Fibroblast of lung (primary cell): ENCODE measurements around the gene MYOZ1. TPM values are rescaled to one million over a fixed set of nuclear protein-coding genes. Genes with fewer than 3 reads are reported as not detected.
"Not testable (repeated sequence)": the region's sequence is repeated elsewhere in the genome, so short reads cannot be mapped to it uniquely, and the experiment has no call there.

Source experiments
- DNase-seq, 2 donors: peaks; one replicate each; pipeline versions ENCODE4 v3.0.0 to v3.0.0-alpha.2; 2010; ENCODE audit warnings: low read depth in 2 of 2
- H2AFZ ChIP-seq: 2 replicates; pipeline ENCODE4 v1.5.1; 2012; ENCODE audit warnings: low read length, control low read depth, inconsistent platforms
- H3K27ac ChIP-seq: 2 replicates; pipeline ENCODE4 v1.5.1; 2011; ENCODE audit warnings: low read length, control low read depth; ENCODE audit not compliant: insufficient read depth
- H3K27me3 ChIP-seq: 2 replicates; pipeline ENCODE4 v1.5.1; 2011; ENCODE audit warnings: mild to moderate bottlenecking, low read length; ENCODE audit not compliant: control insufficient read depth, insufficient read depth
- H3K36me3 ChIP-seq: 2 replicates; pipeline ENCODE4 v1.5.1; 2011; ENCODE audit warnings: low read length; ENCODE audit not compliant: control insufficient read depth, insufficient read depth
- H3K4me1 ChIP-seq: 2 replicates; pipeline ENCODE4 v1.5.1; 2011; ENCODE audit warnings: low read length; ENCODE audit not compliant: control insufficient read depth, insufficient read depth; ENCODE audit errors: extremely low read depth
- H3K4me2 ChIP-seq: 2 replicates; pipeline ENCODE4 v1.5.1; 2011; ENCODE audit warnings: low read length, control low read depth; ENCODE audit not compliant: insufficient read depth; ENCODE audit errors: extremely low read depth
- H3K4me3 ChIP-seq, 4 experiments: fragments of 200-600 bp in 1 of 4; sonication (generic) in 1 of 4; replicated peaks in 1 of 4; 2 replicates each; pipeline ENCODE4 v1.5.1; 2011 to 2016; ENCODE audit warnings: low read length in 4 of 4, low read depth in 3 of 4, mild to moderate bottlenecking in 3 of 4, control low read depth in 2 of 4, inconsistent platforms in 1 of 4, mixed read lengths in 1 of 4; ENCODE audit not compliant: insufficient read depth in 1 of 4; ENCODE audit errors: control extremely low read depth in 1 of 4
- H3K79me2 ChIP-seq: 2 replicates; pipeline ENCODE4 v1.5.1; 2012; ENCODE audit warnings: mild to moderate bottlenecking, low read length, inconsistent platforms; ENCODE audit not compliant: control insufficient read depth, insufficient read depth
- H3K9ac ChIP-seq: 2 replicates; pipeline ENCODE4 v1.5.1; 2011; ENCODE audit warnings: mild to moderate bottlenecking, low read length, control low read depth; ENCODE audit not compliant: insufficient read depth
- H3K9me3 ChIP-seq: 2 replicates; pipeline ENCODE4 v1.5.1; 2012; ENCODE audit warnings: low read depth, low read length; ENCODE audit not compliant: control insufficient read depth, insufficient read depth
- H4K20me1 ChIP-seq: 2 replicates; pipeline ENCODE4 v1.5.1; 2011; ENCODE audit warnings: low read length; ENCODE audit not compliant: control insufficient read depth, insufficient read depth; ENCODE audit errors: extremely low read depth
- polyA plus RNA-seq, 2 donors: library from polyadenylated mRNA; depleted of rRNA in 1 of 2; stranded (reverse) in 1 of 2; unstranded in 1 of 2; fragments of >200 nt; gene quantifications; 2 replicates each; pipeline ENCODE4 v1.2.1, GENCODE V29; 2011 to 2012; ENCODE audit warnings: missing spikeins in 1 of 2
- total RNA-seq: library from RNA; depleted of rRNA; stranded (reverse); fragments of >200 nt; gene quantifications from 2 replicates; pipeline ENCODE4 v1.2.1, GENCODE V29; 2014

MYOZ1 gene
- total and polyA plus RNA-seq, 2 donors (not counting 1 experiment from before 2014, with no cell fraction given), result 0.12 to 0.17 TPM

DNA sequence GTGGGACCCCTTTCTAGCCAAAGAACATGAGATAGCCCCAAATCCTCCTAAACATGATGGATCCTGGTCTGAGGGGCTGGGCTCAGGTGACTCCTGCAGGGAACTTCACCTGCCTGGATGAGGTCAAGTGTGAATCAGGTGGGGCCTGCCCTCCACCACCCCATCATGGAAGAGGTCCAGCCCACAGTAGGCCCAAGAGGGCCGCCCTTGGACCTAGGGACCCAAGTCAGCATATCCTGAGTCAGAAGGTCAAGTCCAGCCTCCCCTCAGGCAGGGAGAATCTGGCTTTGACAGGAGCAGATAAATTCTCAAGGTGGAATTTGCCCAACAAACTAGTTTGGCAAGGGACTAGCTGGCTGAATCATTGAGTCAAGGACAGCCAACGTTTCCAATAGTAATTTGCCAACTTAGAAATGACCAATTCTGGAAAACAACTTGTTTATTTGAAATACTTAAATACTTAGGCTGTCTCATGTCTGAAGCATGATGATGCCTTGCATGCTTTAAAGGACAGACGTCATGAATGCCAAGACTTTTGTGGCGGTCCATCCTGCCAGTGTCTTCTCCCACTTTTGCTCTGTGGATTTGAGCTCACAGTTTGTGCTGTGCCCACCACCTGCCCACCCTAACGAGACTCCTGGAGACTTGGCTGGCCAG lies 25.0 kb upstream of the MYOZ1 start:
- peak in 1 of 2 donors; percentile 55 for DNase-seq
- not testable (repeated sequence) for H3K4me3 ChIP-seq, H3K79me2 ChIP-seq, H3K4me2 ChIP-seq, H3K36me3 ChIP-seq, H3K9ac ChIP-seq, H2AFZ ChIP-seq, H3K9me3 ChIP-seq, H3K4me1 ChIP-seq, H3K27me3 ChIP-seq, H4K20me1 ChIP-seq, H3K27ac ChIP-seq

DNA sequence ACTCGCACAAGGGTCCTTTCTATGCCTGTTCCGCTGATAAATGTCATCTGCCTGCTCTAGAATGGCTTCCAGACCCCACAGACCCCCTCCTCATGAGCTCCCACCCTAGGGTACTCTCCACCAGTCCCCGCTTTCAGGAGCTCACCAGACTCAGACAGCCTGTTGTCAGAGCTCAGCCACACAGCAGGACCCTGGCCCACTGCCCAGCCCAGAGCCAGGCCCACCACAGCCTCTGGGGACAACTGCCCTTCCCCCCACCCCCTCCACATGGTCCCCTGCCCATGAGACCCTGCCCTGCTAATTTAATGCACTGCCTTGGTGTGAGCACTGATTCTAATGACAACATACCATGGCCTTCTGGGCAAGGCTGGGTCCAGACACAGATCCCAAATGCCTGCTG lies 24.3 kb upstream of the MYOZ1 start:
- H3K9me3 ChIP-seq, H3K9ac ChIP-seq: not testable (repeated sequence)

DNA sequence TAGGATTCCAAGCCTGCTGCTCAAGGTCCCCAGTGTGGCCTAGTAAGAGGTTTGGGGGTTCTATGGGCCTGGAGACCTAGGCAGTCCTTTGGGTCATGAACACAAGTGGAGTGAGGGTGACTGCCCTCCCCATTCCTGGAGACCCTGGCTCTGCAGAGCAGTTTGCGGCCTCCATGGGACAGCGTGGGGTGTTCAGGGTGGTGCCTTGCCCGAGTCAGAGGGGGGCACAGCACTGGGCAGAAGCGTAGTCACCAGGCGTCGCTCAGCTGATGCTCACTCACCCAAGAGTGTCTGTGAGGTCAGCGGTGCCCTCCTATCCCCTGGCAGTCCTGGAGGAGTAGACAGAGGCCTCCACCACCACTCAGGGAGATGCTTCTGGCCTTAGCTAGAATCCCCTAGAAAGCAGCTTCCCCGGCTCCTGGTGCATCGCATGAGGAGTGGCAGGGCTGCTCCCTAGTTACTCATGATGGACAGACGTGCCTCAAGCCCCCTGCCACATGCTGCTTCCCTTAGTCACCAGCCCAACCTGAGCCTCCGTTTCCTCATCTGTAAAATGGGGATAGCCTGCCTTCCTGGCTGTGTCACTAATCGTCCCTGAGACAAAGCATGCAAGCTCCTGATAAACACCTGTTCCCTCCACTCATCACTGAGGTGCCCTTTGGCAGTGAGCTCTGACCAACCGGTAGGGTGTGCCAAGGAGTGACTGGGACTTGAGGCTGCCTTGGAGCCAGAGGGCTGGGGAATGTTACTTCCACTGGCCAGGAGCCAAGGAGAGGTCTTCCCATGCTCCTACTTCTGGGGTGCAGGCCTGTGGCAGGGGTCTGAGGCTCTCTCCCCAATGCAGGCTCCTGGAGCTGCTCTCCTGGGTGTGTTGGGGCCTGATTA lies 23.1 kb upstream of the MYOZ1 start:
- H3K27me3 ChIP-seq, H3K36me3 ChIP-seq, H3K4me3 ChIP-seq, H4K20me1 ChIP-seq, H3K4me2 ChIP-seq, H3K79me2 ChIP-seq, H2AFZ ChIP-seq, DNase-seq, H3K9me3 ChIP-seq, H3K4me1 ChIP-seq, H3K9ac ChIP-seq, H3K27ac ChIP-seq: not testable (repeated sequence)

More for the DNA sequence above, 24.3 kb upstream of the MYOZ1 start:
- not testable (repeated sequence) for DNase-seq, H3K27me3 ChIP-seq, H3K4me2 ChIP-seq, H3K36me3 ChIP-seq, H3K4me1 ChIP-seq, H3K27ac ChIP-seq, H3K4me3 ChIP-seq, H2AFZ ChIP-seq, H4K20me1 ChIP-seq, H3K79me2 ChIP-seq

DNA sequence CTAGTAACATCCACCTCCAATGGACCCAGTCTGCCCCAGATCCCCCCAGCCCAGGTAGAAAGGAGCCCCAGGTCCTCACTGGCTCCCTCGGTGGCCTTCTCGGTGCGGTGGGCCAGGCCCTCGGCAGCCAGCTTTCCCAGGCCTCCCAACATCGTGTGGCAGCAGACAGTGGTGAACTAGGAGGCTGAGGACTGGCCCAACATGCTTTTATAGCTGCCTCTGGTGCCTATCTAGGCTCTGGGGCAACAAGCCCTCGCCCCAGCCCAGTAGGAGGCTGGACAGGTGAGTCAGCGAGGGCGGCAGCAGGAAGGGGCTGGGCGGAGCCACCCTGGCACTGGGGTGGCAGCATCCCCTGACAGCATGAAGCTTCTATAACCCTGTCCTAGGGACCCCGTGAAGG lies 22.3 kb upstream of the MYOZ1 start:
- not testable (repeated sequence) for H3K9me3 ChIP-seq, H3K79me2 ChIP-seq, H3K27ac ChIP-seq, H3K4me2 ChIP-seq, H4K20me1 ChIP-seq, H3K4me3 ChIP-seq, H3K36me3 ChIP-seq, DNase-seq, H3K27me3 ChIP-seq, H2AFZ ChIP-seq, H3K4me1 ChIP-seq, H3K9ac ChIP-seq

DNA sequence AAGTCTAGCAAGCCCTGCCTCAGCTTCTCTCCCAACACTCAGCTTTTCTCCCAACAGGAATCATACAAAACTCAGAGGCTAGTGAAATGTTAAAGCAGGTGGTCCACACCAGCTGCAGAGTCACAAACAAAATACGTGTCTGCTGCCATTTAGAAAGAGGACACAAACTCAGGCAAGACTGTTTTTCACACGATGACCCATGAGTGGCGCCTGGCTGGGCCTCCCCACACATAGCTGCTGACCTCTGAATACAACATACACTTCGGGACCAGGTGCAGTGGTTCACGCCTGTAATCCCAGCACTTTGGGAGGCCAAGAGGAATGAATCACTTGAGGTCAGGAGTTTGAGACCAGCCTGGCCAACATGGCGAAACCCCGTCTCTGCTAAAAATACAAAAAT lies 21.4 kb upstream of the MYOZ1 start:
- H3K4me3 ChIP-seq, H3K9me3 ChIP-seq, H4K20me1 ChIP-seq, H3K79me2 ChIP-seq, H3K4me1 ChIP-seq, H2AFZ ChIP-seq, H3K27me3 ChIP-seq, H3K9ac ChIP-seq, H3K36me3 ChIP-seq, H3K27ac ChIP-seq, DNase-seq, H3K4me2 ChIP-seq: not testable (repeated sequence)
